C4-2B (cell line): ENCODE data around the gene GABBR1.

ENCODE experiments used
- CTCF ChIP-seq: fragments of 450-650 bp; conservative IDR thresholded peaks from 2 replicates; pipeline ENCODE4 v1.5.1; 2017; ENCODE audit warnings: mild to moderate bottlenecking
- ZFX ChIP-seq: fragments of 450-650 bp; IDR thresholded peaks from 2 replicates; pipeline ENCODE4 v1.6.1; 2017

- peak; percentile 86 for TF ChIP-seq CTCF
- no peak for TF ChIP-seq ZFX
Observed at GRCh38 chr6:29628419-29629281, 4.3 kb downstream of the GABBR1 start.
